Left ventricle myocardium inferior (tissue), 1 donor: ENCODE data around the gene SATB1. TPM values are rescaled to one million over a fixed set of nuclear protein-coding genes. Genes with fewer than 3 reads are reported as not detected.
A peak's percentile ranks its signal among the peaks of the same experiment; 100 is the strongest.

Experiments
- DNase-seq: peaks from one replicate; pipeline ENCODE4 v3.0.0-alpha.2; 2020
- H3K27ac ChIP-seq: fragments of 200-600 bp; replicated peaks from 2 replicates; pipeline ENCODE4 v1.8.0; 2021
- H3K27me3 ChIP-seq: fragments of 200-600 bp; 2 replicates; pipeline ENCODE4 v1.8.0; 2021; ENCODE audit warnings: low read depth
- H3K36me3 ChIP-seq: fragments of 200-600 bp; 2 replicates; pipeline ENCODE4 v1.8.0; 2021
- H3K4me1 ChIP-seq: fragments of 200-600 bp; 2 replicates; pipeline ENCODE4 v1.8.0; 2021
- H3K4me3 ChIP-seq: fragments of 200-600 bp; 2 replicates; pipeline ENCODE4 v1.8.0; 2021; ENCODE audit warnings: mild to moderate bottlenecking, moderate library complexity
- H3K9me3 ChIP-seq: fragments of 200-600 bp; replicated peaks from 2 replicates; pipeline ENCODE4 v1.8.0; 2021
- intact Hi-C: fragments of 100-400 bp; cut with micrococcal nuclease; formaldehyde crosslinking; loops from one replicate; pipeline ENCODE4 v1.11.0; 2022
- total RNA-seq: library from RNA; stranded (reverse); fragmentation: NEBNext Ultra II Directional; extraction: Animal tissue kit (Norgen Biotek cat#: 25700); gene quantifications from one replicate; pipeline ENCODE4 v1.2.1, GENCODE V29; 2021
- TF ChIP-seq, protein P1 (sequence below): fragments of 200-600 bp; IDR thresholded peaks from 2 replicates; pipeline ENCODE4 v1.8.0; 2021; ENCODE audit warnings: antibody characterized with exemption, mild to moderate bottlenecking, borderline replicate concordance
- donor health status: DM: no; HTN: yes; CAD: no; lungs with severe emphysema.

Gene SATB1
- total RNA-seq, 1 donor from 2014 or later: 44.3 TPM

GRCh38 chr3:18447720-18448119 is 22.6 kb upstream of the SATB1 start:
- H3K27me3 ChIP-seq: peaks cover 49% of the 10 kb centered on the region
- H3K36me3 ChIP-seq: peaks cover 4% of the 10 kb centered on the region
- no peak overlapping the region for H3K27ac ChIP-seq
- no peak overlapping the region for H3K4me3 ChIP-seq
- DNase-seq: no peak
- TF ChIP-seq, protein P1, sequence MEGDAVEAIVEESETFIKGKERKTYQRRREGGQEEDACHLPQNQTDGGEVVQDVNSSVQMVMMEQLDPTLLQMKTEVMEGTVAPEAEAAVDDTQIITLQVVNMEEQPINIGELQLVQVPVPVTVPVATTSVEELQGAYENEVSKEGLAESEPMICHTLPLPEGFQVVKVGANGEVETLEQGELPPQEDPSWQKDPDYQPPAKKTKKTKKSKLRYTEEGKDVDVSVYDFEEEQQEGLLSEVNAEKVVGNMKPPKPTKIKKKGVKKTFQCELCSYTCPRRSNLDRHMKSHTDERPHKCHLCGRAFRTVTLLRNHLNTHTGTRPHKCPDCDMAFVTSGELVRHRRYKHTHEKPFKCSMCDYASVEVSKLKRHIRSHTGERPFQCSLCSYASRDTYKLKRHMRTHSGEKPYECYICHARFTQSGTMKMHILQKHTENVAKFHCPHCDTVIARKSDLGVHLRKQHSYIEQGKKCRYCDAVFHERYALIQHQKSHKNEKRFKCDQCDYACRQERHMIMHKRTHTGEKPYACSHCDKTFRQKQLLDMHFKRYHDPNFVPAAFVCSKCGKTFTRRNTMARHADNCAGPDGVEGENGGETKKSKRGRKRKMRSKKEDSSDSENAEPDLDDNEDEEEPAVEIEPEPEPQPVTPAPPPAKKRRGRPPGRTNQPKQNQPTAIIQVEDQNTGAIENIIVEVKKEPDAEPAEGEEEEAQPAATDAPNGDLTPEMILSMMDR: no peak
- H3K4me1 ChIP-seq: peaks cover 27% of the 10 kb centered on the region
- intact Hi-C loops: no loop called here
- H3K9me3 ChIP-seq: peaks cover 16% of the 10 kb centered on the region

GRCh38 chr3:18446149-18446825 is 21.1 kb upstream of the SATB1 start:
- no peak overlapping the region for H3K27ac ChIP-seq
- peaks cover 27% of the 10 kb centered on the region for H3K4me1 ChIP-seq
- intact Hi-C loops: no loop called here
- H3K27me3 ChIP-seq: peaks cover 62% of the 10 kb centered on the region
- H3K9me3 ChIP-seq: peaks cover 16% of the 10 kb centered on the region
- TF ChIP-seq, protein P1: no peak
- H3K36me3 ChIP-seq: peaks cover 4% of the 10 kb centered on the region
- no peak overlapping the region for H3K4me3 ChIP-seq
- no peak for DNase-seq

DNA sequence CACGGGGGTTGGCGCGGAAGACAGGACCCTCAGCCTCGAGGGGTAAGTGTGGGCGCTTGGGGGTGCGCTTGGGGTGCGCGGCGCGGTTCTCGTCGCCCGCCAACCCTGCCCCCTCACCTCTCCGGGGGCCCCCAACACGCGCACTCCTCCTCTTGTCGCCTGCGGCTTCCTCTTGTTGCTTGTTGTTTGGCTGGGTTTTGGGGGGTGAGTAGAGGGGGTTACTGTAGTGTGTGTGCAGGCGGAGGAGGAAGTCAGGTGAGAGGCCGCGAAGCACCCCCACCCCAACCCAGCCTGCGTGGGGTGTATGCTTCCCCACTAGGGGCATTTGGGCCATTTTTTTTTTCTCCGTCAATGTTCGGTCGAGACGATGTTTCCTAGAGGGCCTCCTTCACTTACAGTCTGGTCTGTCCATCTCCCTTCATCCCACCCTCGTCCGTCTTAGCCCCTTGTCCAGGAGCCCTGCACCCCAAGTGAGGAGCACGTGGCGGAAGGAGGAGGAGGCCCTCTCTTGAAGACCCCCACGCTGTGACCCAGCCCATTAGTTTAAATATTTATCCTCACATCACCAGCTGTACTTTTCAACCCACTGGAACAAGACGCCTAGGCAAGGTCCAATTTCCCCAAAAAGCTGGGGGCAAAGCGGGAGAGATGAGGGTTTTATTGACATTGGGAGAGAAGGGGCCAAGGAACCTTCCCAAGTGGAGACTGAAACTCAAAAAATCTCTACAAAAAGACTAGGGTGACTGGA is 20.4 kb upstream of the SATB1 start:
- no peak overlapping the region for H3K27ac ChIP-seq
- intact Hi-C loops: no loop called here

GRCh38 chr3:18444595-18445400 is 19.7 kb upstream of the SATB1 start:
- Histone ChIP-seq H3K36me3 (peaks cover 4% of the 10 kb centered on the region), H3K4me1 (peaks cover 27% of the 10 kb centered on the region), H3K27me3 (peaks cover 71% of the 10 kb centered on the region), H3K4me3 (peak overlapping the region; percentile 72), H3K9me3 (peaks cover 12% of the 10 kb centered on the region), H3K27ac (peak overlapping the region; percentile 53)
- intact Hi-C loops: no loop called here
- DNase-seq: peak; percentile 68
- TF ChIP-seq, protein P1: peak; percentile 59

More for the DNA sequence above, 20.4 kb upstream of the SATB1 start:
- Histone ChIP-seq H3K4me1 (peaks cover 27% of the 10 kb centered on the region), H3K9me3 (peaks cover 16% of the 10 kb centered on the region), H3K27me3 (peaks cover 67% of the 10 kb centered on the region), H3K36me3 (peaks cover 4% of the 10 kb centered on the region), H3K4me3 (peak overlapping the region; percentile 72)
- no peak for DNase-seq
- TF ChIP-seq, protein P1: no peak
